GM18867 (cell line): Measurements from ENCODE around the gene SIDT2.

Source experiments
- ATAC-seq: cut with Tn5 transposase; IDR thresholded peaks from one replicate; pipeline ENCODE4 v1.9.1; 2021; ENCODE audit warnings: mild to moderate bottlenecking, moderate library complexity; ENCODE audit not compliant: unreplicated experiment

Gene SIDT2

DNA sequence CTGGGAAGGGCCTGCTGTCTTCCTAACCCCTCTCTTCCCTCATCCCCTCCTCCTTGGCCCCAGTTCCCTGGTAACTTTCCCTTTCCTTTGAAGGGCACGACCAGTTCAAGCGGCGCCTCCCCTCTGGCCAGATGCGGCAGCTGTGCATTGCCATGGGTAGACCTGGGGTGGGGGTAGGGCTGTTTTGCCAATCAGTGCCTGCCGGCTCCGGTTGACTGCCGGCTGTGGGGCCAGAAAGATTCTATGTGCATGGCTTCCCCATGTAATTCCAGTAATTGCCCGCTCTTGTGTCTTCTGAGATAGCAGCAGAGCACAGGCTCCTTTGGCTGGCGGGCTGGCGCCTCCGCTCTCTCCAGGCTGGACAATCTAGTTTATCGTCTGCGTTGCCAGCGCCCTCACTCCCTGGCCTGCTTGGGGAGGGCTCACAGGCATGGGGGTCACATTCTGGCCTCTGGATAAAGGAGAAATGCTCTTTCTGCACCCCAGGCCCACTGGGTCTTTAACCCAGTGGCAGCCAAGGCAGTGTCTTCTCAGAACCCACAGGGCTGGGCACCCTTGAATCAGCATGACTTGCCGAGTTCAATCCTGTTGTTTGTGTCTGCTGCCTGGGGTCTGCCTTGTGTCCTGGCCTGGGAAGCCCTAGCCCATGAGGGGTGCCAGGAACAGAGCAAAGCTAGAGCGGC is 9.4 kb downstream of the SIDT2 start:
- no peak for ATAC-seq

DNA sequence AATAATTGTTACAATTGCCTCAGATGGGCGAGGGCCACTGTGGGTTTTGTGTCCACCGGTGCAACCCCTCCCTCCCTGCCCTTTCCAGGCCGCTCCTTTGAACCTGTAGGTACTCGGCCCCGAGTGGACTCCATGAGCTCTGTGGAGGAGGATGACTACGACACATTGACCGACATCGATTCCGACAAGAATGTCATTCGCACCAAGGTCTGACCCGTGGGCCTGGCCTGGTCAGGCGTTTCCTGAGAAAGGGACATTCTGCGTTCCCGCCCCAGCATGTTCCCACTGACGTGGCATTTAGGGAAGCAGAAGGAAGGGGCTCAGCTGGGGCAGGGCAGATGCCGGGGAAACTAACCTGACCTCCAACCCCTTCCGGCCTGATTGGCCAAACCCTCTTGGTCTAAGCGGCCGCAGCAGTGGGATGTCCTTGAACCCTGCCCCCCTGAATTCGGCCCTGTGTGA is 10.1 kb downstream of the SIDT2 start:
- no peak for ATAC-seq

DNA sequence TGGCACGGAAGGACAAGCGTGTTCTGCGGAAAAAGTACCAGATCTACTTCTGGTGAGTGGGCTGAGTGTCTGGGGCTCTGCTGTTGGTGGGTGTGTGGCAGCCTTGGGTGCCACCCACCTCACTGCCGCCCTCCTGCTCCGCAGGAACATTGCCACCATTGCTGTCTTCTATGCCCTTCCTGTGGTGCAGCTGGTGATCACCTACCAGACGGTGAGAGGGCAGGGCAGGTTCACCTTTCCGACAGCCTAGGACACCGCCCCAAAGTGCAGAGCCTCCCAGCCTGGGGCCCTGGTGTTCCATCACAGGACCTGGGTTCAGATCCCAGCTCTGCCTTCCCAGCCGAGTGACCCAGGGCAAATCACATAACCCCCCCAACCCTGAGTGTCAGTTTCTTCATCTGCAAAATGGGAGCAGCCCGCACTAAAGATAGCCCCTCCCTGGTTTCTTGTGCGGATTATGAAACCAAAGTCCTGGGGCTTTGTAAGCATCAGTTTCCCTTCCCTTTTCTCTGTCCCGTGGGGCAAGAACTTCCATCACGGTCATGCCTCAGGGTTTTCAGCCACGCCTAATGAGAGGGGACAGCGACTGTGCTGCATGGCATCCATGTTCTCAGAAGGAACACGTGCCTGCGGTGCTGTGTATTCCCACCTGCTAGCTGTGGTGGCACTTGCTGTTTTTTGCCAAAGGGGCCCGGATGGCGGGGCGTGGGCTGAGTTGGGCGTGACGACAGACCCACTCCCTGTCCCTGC is 10.8 kb downstream of the SIDT2 start:
- ATAC-seq = peak; percentile 53

DNA sequence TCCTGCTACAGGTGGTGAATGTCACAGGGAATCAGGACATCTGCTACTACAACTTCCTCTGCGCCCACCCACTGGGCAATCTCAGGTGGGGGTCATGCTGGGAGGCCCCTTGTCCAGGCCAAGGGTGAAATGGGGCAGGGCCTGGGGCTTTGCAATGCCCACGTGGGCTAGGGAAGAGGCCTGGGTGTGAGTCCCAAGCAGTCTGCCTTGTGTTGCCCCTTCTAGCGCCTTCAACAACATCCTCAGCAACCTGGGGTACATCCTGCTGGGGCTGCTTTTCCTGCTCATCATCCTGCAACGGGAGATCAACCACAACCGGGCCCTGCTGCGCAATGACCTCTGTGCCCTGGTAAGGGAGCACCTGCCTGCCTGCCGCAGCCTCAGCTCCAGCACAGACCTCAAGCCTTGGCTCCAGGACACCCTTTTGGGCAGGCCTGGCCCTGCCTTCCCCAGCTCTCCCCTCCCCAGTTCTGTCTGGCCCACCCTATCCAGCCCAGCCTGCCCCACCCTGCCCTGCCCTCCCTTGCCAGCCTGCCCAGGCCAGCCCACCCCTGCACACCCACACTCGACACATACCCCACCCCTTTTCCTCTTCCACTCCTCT is 11.5 kb downstream of the SIDT2 start:
- no peak for ATAC-seq

DNA sequence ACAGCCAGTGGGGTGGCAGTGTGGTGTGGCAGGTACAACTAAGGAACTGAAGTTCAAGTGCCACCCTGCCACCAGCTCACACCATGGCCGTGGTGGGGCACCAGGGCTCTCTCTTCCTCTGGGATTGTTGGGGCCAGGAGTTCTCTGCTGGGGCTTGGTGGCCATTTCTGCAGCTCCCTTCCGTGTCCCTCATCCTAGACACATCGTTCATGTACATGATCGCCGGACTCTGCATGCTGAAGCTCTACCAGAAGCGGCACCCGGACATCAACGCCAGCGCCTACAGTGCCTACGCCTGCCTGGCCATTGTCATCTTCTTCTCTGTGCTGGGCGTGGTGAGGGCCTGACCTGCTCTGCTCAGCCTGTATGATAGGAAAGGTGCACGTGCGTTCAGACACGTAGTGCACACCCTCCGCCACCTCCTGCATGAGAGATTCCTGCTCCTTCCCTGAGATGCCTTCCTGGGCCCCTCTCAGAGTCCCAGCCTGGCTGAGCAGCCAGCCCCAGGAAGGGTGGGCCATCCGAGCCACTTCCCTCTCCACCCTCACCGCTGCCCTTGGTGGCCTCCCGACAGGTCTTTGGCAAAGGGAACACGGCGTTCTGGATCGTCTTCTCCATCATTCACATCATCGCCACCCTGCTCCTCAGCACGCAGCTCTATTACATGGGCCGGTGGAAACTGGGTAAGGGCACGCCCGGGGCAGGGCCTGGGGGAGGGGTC is 13.3 kb downstream of the SIDT2 start:
- ATAC-seq = no peak

DNA sequence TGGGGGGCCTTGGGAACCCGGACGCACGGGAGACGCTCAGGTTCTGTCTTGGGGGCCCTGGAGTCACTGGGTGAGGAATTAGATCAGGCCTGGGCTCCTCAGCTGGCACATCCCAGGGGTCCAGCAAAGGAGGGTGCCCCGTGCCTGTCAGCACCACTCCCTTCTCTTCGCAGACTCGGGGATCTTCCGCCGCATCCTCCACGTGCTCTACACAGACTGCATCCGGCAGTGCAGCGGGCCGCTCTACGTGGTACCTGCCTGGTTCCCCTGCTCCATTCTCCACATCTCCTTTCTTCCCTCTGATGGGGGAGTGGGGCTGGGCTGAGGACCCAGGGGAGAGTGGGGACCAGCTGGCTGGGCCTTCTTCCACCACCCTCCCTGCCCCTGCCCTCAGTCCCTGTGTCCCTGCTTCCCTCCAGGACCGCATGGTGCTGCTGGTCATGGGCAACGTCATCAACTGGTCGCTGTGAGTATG is 13.9 kb downstream of the SIDT2 start:
- ATAC-seq = no peak

DNA sequence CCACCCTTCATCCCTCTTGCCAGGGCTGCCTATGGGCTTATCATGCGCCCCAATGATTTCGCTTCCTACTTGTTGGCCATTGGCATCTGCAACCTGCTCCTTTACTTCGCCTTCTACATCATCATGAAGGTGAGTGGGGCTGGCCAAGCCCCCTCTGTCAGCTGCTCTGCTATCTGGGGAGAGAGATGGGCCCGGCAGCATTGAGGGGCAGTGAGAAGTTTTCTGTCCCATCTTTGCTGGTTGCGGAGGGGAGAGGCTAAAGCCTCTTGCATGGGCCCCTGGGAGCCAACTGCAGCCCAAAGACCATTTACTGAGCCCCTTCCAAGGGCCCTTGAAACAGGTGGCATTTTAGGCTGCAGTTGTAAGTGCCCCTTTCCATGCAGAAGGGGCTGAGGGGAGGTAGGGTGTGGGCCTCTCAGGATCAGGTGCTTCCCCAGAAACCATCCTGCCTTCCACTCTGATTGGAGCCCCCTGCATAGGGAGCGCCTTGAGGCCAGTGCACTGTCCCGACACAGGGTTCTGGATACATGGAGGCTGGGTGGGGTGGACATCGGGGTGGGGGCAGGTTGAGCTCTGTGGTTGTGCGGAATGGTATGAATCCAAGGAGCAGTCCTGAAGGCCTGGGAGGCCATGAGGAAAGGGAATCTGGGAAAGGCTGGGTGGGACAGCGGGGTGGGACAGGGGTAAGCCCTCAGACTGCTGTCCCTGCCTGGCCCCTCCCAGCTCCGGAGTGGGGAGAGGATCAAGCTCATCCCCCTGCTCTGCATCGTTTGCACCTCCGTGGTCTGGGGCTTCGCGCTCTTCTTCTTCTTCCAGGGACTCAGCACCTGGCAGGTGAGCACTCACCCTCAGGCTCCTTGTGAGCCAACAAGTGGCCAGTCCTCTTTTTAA is 14.8 kb downstream of the SIDT2 start:
- no peak for ATAC-seq

DNA sequence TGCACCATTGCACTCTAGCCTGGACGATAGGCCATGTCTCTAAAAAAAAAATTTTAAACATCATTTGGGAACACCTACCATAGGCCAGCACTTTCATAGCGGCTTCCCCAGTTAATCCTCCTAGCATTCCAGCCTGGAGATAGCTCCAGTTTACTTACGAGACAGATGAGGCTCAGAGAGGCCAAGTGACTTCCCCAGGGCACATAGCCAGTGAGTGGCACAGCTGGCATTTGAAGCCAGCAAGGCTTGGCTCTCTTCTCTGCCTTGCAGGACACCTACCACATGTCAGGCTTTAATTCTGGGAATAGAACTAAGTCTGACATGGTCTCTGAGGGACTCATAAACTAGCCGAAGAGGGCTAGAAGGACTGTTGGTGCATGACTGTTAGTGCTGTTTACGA is 15.7 kb downstream of the SIDT2 start:
- ATAC-seq = no peak

DNA sequence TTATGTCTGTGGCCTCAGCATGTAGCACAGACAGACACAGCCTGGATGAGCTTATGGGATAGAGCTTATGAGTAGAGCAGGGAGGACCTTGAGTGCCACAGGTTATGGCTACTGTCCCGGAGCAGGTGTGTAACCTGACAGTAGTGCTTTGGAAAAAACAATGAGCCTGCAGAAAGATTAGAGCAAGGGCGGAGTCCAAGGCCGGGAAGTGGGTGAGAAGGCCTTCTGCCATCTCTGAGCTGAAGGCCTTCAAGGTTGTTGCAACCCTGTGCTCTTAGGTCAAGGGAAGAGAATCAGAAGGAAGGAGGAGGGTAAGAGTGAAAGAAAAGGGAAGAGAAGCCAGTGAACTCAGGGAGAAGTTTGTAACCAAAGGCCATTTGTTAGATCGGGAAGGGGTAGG is 16.7 kb downstream of the SIDT2 start:
- ATAC-seq = no peak

DNA sequence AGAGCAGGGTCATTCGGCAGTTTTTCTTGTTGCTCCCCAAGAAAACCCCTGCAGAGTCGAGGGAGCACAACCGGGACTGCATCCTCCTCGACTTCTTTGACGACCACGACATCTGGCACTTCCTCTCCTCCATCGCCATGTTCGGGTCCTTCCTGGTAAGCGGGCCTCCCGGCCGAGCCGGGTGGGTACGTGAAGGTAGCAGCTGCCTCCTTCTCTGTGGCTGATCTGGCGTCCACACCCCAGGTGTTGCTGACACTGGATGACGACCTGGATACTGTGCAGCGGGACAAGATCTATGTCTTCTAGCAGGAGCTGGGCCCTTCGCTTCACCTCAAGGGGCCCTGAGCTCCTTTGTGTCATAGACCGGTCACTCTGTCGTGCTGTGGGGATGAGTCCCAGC is 17.2 kb downstream of the SIDT2 start:
- ATAC-seq = no peak

DNA sequence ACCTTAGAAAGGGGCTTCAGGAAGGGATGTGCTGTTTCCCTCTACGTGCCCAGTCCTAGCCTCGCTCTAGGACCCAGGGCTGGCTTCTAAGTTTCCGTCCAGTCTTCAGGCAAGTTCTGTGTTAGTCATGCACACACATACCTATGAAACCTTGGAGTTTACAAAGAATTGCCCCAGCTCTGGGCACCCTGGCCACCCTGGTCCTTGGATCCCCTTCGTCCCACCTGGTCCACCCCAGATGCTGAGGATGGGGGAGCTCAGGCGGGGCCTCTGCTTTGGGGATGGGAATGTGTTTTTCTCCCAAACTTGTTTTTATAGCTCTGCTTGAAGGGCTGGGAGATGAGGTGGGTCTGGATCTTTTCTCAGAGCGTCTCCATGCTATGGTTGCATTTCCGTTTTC is 18.5 kb downstream of the SIDT2 start:
- no peak for ATAC-seq

DNA sequence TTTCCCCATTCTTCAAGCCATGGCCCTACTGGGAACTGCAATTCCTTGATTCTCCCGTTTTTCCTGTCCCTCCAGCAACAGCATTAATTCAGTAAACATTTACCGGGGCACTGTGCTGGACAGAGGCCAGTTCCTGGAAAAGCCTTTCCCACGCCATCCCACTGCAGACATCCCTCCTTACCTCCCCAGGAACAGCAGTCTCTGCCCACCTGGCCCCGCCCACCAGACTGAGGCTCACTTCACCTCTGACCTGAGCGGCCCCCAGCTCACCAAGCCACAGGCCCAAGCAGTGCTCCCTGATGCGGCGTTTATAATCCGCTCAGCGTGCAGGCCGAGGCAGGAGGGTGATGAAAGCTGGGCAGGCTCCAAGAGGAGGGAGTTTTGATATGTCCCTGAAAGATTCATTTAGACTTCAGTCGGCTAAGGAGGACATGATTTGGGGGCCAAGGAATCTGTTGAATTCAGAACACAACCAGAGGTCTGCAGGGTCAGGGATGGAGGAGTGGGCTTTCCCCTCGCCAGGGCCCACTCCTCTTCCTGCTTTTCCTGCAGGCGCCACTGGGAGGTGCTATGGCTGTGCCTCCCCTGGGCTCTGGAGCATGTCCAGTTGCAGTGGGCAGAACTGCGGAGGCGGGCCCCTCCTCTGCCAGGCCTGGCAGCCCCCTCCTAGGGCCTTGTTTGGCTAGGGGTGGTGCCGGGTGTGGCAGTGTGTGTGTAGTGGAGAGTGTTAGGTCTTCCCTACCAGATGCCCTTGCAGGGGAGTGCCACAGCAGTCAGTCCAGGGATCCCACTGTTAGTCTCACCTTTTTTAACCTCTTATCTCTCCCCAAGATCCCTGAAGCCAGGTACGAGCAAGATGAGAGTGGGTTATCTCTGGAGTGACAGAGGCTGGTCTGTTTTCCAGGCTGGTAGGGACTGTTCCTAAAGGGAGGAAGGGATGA is 19.2 kb downstream of the SIDT2 start:
- no peak for ATAC-seq

DNA sequence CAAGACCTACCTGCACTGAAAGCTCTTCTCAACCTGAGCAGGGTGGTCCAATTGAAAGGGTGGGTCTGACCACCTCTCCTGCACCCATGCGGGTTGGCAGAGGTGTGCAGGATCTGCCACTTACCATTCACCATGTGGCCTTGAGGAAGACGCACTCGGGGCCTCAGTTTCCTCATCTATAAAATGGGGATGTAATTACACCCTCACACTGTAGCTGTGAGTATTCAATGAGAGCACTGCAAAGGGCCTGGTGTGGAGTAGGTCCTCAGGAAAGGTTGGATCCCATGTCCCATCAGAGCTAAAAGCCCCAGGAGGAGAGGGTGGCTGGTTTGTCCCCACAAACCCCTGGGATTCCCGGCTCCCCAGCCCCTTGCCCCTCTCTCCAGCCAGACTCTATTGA is 20.1 kb downstream of the SIDT2 start:
- ATAC-seq = no peak

DNA sequence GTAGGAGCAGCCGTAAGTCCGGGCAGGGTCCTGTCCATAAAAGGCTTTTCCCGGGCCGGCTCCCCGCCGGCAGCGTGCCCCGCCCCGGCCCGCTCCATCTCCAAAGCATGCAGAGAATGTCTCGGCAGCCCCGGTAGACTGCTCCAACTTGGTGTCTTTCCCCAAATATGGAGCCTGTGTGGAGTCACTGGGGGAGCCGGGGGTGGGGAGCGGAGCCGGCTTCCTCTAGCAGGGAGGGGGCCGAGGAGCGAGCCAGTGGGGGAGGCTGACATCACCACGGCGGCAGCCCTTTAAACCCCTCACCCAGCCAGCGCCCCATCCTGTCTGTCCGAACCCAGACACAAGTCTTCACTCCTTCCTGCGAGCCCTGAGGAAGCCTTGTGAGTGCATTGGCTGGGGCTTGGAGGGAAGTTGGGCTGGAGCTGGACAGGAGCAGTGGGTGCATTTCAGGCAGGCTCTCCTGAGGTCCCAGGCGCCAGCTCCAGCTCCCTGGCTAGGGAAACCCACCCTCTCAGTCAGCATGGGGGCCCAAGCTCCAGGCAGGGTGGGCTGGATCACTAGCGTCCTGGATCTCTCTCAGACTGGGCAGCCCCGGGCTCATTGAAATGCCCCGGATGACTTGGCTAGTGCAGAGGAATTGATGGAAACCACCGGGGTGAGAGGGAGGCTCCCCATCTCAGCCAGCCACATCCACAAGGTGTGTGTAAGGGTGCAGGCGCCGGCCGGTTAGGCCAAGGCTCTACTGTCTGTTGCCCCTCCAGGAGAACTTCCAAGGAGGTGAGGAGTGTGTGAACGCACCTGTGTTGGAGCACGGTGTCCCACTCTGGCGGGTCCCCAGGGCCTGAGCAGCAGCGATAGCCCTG is 20.7 kb downstream of the SIDT2 start, which contains the start of gene TAGLN:
TSS of gene TAGLN (plus strand) at position 318 of the 863 bp plus-strand sequence. CDS start 3,644 bp downstream, outside the sequence.
- ATAC-seq = no peak

DNA sequence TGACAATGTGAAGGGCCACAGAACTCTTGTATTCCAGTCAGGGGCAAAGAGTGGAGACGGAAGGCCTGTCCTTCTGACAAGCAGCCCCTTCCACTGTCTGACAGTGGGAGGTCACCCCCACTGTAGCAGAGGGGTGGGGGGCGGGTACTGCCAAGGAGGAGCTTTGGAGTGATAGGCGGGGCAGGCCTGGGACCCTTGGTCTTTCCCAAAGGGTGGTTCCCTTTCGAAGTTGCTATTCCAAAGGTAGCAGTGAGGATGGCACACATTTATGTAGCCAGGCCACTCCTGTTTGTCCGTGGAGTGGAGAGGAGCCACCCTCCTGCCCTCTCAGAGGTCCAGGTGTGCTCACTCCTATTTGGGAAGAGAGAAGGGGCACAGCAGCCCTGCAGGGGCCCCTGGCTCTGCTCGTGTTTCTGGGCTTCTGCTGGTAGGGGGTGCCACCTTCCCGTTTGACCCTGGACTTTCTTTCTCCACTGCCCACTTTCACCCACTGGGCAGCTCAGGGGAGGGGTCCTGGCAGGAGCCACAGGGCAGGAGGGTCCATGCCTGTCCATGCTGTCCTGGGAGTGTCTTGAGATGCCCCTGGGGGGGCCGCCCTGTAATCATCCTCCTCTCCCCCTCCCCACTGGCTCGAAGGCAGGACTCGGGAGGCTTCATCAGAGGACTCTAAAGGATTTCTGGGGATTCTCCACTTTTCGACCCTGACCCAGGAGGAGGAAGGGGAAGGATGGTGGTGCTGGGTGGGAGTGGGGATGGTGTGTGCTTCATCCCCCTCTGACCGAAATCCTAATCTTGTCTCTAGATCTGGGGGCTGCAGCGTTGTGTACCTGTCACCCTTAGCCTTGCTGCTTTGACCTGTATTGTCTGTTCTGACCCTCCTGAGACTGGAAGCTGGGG is 21.6 kb downstream of the SIDT2 start:
- no peak for ATAC-seq

DNA sequence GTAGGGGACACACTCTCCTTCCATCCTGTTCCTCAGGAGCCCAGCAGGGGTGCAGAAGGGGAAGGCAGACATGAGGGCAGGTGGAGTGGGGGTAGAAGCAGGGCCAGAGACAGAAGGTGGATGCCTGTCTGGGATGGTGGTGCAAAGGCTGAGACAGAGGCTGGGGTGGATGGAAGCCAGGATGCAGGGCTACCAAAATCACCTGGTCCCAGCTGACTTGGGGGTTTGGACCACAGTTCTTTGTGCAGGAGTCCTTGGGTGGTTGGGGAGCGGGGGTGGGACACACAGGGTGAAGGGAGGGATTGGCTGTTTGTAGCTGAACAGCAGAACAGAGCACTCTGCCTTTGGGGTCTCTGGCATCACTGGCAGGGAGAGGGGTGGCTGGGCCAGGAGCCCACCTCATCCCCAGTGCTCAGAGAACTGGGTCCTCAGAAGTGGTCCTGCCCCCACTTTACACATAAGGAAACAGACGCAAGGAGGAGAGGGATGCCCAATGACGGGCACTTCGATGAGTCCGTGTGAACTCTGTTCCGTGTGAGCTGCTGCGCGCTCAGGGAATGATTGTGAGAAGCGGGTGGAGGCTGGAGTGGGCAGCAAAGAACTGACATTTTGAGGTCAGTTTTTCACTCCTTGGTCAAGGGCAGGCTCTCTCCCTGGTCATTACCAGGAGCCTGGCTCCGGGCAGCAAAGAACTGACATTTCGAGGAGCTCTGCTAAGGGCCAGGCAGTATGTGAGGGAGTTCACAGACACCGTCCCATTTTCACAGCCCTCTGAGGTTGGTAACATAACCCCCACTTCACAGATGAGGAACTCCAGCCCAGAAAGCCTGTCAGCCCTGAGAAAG is 22.5 kb downstream of the SIDT2 start:
- no peak for ATAC-seq
